OCI-LY3 (cell line): ENCODE measurements around the gene RYK.

Source experiments
- CTCF ChIP-seq: fragments of 200-600, 300-600 bp; sonication (generic); IDR thresholded peaks from 2 replicates; pipeline ENCODE4 v1.5.1; 2014; ENCODE audit warnings: antibody characterized with exemption, low read length, low read depth
- EZH2phosphoT487 ChIP-seq: fragments of 200-600 bp; shearing (Covaris generic); IDR thresholded peaks from 2 replicates; pipeline ENCODE4 v1.6.1; 2018; ENCODE audit warnings: antibody characterized with exemption, mixed run types, low read depth

GRCh38 chr3:134201201-134202130 is 49.2 kb downstream of the RYK start:
- TF ChIP-seq EZH2phosphoT487 (no peak), CTCF (no peak)
